Stimulated activated CD4-positive, alpha-beta T cell treated with anti-CD3 and anti-CD28 coated beads, Interleukin-15, amount 100 ng/mL, for 48 hours (primary cell): ENCODE results near the gene PDLIM7.

Experiments used
- DNase-seq, 2 donors: peaks; one replicate each; pipeline ENCODE4 v3.0.0-alpha.2; 2020; ENCODE audit warnings: low read depth in 2 of 2

The PDLIM7 gene

GRCh38 chr5:177524539-177524900 lies 27.1 kb upstream of the PDLIM7 start:
- DNase-seq, result no peak

DNA sequence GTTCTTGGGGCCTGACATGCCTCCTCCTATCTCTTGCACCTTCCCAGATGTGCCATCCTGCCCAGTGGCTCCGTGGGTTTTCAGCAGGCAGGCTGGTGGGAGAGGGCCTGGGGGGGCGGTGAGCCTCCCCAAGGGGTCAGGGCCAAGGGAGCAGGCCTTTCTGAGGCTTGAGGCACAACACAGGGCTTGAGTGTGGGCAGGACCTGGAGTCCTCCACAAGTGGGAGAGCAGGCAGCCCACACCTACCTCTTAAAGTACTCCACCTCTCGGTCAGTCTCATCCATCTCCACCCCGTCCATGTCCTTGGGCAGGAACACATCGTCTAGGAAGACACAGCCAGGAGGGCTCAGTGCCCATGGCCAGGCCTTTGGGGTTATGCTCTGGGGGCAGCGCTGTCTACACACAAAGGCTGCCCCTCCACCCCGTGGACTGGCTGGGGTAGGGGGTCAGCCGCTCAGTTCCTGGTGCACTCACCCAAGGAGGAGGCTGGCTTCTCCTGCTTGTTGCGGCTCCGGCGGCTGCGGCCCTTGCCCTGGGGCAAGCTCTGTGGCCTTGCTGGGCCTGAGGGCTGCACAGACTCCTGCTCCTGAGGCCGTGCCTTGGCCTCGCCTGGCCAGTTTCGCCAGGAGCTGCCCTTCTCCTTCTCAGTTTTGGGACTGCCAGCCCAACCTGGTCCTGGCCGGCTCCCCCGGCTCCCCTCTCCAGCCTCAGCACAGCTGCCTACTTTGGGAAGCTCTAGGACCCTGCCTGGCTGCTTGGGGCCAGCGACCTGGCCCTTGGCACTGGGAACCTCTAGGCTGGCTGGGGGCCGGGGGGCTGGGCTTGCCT lies 26.5 kb upstream of the PDLIM7 start:
- no peak for DNase-seq

DNA sequence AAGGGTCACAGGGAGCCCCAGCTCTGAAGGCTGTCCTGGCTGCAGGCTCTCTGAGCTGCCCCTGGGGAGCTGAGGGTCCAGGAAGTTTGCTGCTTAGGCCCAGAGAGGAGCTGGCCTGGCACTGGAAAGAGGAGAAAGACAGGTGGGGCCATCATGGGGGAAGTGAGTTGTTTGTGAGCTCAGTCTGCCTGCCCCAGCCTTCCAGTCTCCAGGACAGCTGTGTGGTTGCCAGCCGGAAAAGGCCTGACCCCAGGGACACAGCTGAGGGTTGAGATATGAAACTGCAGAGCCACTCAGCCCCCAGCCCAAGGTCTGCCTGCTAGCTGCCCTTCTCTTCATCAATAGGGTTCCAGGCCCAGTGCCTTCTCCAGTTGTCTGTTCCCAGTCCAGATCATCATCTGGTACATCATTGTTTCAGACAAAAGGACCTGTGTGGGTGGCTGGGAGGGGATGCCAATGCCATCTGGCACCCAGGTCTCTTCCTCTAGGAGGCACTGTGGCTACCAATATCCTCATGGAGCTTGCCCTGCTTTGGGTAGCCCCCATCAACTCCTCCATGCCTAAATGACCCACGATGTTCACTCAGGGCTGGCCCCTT lies 23.6 kb upstream of the PDLIM7 start:
- no peak for DNase-seq

DNA sequence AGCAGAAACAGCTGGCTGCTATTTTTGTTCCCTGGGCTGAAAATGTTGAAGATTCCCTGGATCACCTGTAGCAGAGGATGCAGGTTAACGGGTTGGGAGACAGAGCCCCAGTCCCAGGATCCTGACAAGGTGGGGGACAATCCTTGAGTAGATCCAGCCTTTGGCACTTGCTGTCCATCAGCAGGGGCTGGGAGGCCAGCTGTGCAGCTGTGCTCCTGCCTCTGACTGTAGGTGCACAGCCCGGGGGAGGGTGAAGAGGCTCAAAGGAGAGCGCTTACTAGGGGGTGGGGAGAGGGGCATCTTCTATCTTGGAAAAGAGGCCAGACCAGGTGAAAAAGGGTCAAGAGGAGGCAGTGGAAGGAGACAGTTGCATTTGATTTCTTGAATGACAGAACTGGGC lies 22.9 kb upstream of the PDLIM7 start:
- DNase-seq, result no peak

- no peak for DNase-seq
Measured at GRCh38 chr5:177519463-177520235, 22.2 kb upstream of the PDLIM7 start.

- DNase-seq, result peak; percentile 94 to 95
Measured at GRCh38 chr5:177516601-177517568, 19.5 kb upstream of the PDLIM7 start, which contains the start of gene DDX41. Gene DDX41, minus strand, starts transcription at chr5:177516961. Its CDS starts 16 bp downstream, at chr5:177516945.

- DNase-seq, result no peak
Measured at GRCh38 chr5:177515580-177515979, 18.2 kb upstream of the PDLIM7 start.

DNA sequence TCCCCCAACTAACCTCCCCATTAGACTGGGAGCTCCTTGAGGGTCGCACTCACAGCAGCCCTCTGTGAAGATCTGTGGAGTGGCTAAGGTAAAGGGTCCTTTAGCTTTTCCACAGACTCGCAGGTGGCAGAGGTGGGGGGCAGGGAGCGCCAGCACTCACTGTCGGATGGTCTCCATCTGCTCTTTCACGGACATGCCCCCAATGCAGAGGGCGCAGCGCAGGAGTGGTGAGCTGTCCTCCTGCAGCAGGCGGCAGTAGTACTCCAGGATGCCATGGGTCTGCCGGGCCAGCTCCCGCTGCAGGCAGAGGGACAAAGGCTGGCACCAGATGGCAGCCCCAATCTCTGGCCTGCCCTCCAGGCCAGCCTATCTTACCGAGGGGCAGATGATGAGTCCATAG lies 17.1 kb upstream of the PDLIM7 start:
- DNase-seq, result no peak

GRCh38 chr5:177513500-177513899 lies 16.1 kb upstream of the PDLIM7 start:
- DNase-seq, result no peak

DNA sequence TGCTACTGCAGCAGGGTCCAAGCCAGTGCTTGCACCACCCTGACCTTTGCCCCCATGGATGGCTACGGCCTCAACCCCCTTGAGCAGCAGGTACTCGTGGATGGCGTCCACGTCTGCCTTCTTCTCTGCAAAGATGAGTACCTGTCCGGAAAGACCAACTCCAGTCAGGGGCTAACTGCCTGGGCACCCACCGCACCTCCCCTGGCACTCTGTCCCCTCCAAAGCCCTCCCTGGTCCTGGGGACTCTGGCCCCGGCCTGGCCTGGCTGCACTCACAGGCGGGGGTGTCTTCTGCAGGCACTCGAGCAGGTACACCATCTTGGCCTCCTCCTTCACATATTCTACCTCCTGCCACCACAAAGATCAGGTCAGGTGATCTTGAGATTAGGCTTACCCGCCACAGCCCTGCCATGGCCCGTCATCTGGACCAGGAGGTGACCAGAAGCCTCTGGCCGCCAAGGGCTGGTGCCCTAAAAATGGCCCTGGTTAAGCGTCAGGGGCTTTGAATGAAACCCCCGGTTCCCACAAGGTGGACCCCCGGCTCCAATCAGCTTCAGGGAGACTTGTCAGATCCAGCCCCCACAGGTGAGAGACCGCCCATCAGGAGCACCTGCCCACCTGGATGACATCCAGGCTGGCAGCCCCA lies 15.5 kb upstream of the PDLIM7 start:
- no peak for DNase-seq

DNA sequence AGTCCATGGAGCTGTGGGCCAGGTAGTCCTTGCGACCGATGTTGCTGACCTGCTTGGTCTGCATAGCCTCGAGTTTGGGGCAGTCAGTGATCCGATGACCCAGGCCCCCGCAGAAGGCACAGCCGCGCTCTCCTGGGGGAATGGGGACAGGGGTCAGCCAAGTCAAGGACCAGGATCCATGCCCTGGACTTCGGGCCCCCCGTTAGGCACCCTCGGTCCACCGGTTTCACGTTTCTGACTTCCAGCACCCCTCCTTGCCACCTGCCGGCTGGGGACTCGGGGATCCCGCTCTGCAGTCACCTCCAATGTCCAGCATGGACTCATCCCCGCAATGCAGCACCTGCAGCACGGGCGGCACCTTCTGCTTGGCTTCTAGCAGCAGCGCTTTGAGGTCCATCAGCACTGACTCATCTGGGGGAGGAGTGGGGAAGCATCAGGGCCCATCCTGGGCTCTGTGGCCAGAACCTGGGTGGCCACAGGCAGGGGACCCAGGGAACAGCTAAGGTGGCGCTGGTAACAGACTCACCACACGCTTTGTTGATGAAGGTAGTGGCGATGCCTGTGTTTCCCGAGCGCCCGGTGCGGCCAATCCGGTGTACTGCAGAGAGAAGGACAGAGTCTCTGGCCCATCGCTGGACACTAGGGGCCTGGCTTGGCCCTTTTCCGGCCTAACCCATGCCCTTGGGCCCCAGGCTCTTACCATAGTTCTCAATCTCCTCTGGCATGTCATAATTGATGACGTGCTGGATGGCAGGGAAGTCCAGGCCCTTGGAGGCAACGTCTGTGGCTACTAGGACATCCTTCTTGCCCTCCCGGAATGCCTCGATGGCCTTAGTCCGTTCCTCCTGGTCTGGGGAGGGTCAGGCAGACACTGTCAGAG lies 14.6 kb upstream of the PDLIM7 start:
- no peak for DNase-seq

GRCh38 chr5:177511181-177511580 lies 13.8 kb upstream of the PDLIM7 start:
- DNase-seq, result no peak

DNA sequence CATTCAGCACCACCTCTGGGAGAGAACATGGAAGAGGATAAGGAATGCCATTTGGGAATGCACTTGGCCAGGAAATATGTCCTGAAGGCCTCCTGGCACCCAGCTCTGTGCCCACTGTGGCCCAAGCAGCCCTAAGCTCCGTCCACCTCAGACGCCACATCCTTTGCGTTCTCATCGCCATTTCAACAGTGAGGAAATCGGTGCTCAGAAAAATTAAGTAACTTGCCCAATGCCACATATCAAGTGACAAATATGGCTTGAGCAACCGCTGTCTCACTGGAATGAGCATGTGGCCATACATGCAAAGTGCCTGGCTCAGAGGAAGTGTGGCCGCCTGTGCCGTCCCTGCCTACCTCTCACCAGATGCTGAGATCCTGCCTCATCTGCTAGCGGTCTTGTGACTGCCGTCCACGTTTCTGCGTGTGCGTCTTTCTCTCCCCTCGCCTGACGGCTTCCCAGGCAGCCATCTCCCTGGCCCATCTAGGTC lies 13.2 kb upstream of the PDLIM7 start:
- DNase-seq, result no peak

GRCh38 chr5:177509991-177510566 lies 12.7 kb upstream of the PDLIM7 start:
- no peak for DNase-seq

- no peak for DNase-seq
Measured at GRCh38 chr5:177509381-177509951, 12.1 kb upstream of the PDLIM7 start, which contains the start of gene DOK3. Gene DOK3, minus strand, starts transcription at chr5:177509826. Its CDS starts 286 bp downstream, at chr5:177509540.

DNA sequence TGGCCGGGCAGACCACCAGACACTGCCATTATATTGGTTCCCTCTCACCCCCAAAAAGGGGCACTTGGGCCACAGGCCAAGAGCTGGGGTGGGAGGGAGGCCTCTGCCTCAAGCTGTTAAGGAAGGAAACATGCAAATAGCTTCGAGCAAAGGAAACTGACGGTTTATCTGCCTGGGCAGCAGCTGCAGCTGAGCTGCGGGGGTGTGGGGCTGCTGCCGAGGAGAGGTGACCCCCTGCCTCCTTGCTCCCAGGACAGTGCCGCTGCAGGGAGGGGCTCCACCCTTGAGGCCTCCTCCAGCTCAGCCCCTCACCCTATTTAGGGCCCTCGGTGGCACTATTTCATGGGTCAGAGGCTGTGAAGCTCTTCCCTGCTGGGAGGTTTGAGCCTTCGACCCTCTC lies 11.4 kb upstream of the PDLIM7 start:
- DNase-seq, result no peak

DNA sequence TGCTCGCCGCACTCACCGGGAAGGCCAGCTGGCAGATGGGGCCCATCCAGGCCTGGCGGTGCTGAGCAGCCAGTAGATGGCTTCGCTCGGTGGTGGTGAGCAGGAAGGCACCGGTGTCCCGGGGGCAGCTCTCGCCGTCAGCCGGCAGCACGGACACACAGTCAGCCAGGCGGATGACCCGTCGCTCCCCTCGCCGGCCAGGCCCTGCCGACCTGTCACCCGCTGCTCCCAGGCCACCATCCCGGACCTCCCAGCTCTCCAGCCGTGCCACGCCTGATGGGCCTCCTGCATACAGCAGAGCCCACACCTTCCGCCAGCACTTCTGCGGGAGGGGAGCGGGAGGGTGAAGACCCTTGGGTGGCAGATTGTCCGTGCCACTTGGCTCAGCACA lies 10.8 kb upstream of the PDLIM7 start:
- DNase-seq, result no peak

GRCh38 chr5:177507596-177508220 lies 10.3 kb upstream of the PDLIM7 start:
- DNase-seq, result no peak

DNA sequence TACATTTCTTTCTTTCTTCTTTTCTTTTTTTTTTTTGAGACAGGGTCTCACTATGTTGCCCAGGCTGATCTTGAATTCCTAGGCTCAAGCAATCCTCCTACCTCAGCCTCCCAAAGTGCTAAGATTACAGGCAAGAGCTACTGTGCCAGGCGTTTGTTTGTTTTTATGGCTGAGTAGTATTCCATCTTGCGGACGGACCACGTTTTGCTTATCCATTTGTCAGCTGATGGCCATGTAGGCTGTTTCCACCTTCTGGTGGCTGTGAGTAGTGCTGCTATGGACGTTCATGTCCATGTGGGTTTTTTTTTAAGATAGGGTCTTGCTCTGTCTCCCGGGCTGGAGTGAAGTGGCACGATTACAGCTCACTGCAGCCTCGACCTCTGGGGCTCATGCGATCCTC lies 9.8 kb upstream of the PDLIM7 start:
- no peak for DNase-seq
